HT1080 (cell line): ENCODE data around the gene YWHAH. TPM values are rescaled to one million over a fixed set of nuclear protein-coding genes. Genes with fewer than 3 reads are reported as not detected.
"Not testable (repeated sequence)": the region's sequence is repeated elsewhere in the genome, so short reads cannot be mapped to it uniquely, and the experiment has no call there.

Experiments
- DNase-seq: peaks from one replicate; pipeline ENCODE4 v3.0.0-alpha.2; 2015; ENCODE audit warnings: low read depth
- small RNA-seq: library from RNA; depleted of rRNA; stranded (forward); fragments of <200 nt; gene quantifications from one replicate; pipeline ENCODE3, GENCODE V24; 2014
- total RNA-seq: library from RNA; depleted of rRNA; stranded (reverse); fragments of >200 nt; shearing (Covaris generic); gene quantifications from 2 replicates; pipeline ENCODE4 v1.2.3, GENCODE V29; 2014; rRNA removed

The YWHAH gene
- total RNA-seq, 1 experiment from 2014 or later, result 183 TPM

DNA sequence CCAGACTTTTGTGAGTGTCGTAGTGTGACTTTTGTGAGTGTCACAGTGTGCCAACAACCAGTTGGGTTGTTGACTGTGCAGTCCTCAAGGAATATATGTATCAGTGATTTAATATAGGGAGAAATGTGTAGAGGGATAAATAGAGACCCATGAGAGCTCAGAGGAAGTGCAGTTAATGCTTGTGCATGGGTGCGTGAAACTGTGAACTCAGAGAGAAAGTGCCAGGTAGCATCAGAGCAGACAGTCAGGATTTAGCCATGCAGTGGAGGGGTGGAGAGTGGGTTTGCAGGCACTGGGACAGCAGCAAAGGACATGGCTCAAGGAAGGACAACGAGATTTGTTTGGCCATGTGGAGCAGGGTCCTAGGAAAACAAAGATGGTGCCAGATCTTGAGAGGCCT, 33.6 kb downstream of the YWHAH start:
- DNase-seq, result no peak

GRCh38 chr22:31980628-31981027, 36.3 kb downstream of the YWHAH start:
- no peak for DNase-seq

- not testable (repeated sequence) for DNase-seq
Measured at GRCh38 chr22:31981976-31982375, 37.6 kb downstream of the YWHAH start.

DNA sequence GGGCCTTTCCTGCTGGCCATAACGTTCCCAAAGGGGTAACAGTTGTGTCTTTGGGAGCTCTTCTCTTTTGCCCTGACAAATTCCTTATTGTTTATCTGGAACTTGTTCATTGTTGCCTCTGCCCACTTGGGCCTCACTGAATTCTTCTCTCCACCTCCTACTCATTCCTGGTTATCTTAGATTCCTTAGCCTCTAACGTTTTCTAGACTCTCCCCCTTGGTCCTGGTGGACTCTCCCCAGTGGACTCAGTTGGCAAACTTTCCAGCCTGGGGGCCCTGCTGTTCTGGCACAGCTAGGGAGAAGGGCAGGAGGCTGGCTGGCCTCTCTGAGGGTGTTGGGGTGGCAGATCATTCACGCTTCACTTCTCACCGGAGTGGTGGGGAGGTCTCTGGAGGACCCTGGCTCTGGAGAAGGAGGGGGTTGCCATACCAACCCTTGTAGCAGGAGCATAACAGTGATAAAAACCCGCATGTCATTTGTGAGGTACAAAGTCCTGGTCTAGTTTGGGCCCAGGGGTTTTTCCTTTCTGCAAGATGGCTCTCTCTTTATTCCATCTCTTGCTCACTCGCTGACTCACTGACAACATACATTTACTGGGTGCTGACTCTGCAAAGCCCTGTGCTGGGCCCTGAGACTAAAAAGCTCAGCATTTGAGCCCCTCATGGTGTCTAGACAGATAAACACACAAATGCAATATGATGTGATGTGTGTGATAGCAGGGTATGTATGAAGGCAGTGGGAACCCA, 39.7 kb downstream of the YWHAH start:
- DNase-seq, result no peak

- no peak for DNase-seq
Measured at GRCh38 chr22:31987218-31987617, 42.9 kb downstream of the YWHAH start.

- no peak for DNase-seq
Measured at GRCh38 chr22:31991102-31991839, 46.9 kb downstream of the YWHAH start.

GRCh38 chr22:31995046-31995445, 50.7 kb downstream of the YWHAH start:
- no peak for DNase-seq

DNA sequence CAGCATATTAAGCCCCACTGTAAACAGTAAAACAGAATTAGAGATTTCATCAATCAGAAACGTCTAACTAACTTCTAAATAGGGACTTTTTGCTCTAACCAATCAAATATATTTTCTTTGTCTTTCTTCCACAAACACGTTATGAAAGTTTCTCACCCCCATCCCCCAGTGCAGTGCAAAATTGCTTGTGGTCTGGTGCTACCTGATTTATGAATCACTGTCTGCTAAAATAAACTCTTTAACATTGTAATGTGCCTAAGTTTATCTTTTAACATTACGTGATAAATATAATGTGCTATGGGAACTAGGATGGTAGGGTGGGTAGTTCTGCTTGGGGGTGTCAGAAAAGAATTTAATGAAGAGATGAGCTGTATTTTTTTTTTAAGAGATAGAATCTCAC, 51.5 kb downstream of the YWHAH start:
- no peak for DNase-seq

DNA sequence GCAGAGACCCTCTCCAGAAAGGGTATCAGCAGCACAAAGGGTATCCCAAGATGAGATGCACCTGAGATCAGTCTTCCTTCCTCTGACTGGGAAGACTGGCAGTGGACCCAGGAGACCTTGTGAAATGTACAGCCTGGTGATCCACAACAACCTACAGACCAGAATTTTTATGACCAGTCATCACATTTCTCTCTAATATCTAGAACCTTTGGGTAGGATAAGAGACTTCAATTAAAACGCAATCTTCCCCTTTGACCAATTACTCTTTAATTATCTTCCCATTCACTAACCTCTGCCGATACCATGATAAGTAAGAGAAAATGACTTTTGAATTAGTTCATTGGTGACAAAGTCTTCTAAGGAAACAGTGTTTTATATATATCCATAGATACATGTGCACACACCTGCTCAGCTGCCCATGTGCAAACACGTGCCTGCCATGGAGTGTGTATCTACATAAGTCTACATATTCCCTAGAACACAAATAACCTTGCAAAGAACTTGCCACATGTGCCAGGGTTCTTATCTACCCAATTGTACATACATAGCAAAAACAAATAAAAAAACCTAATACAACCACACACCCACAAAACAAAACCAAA, 54.5 kb downstream of the YWHAH start:
- DNase-seq, result no peak

GRCh38 chr22:32000181-32000580, 55.8 kb downstream of the YWHAH start:
- DNase-seq, result no peak

DNA sequence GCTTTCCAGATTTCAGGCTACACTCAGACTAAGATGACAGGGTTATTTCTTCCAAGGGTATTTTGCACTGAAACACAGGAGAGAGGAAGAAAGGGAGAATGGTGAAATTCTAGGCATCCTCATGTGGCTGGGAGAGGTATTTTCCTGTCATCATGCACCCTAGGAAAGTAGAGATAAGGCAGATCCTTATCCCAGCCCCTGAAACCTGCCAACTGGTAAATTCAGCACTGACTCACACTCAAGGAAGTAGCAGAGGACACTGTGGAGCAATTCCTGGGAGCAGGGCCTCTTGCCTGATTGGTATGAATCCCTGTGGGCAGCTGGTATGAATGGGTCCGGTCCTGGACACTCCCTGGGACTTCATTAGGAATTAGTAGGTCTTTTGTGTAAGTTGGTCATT, 61.1 kb downstream of the YWHAH start:
- DNase-seq, result peak; percentile 52

Small RNAs within 50 kb of the gene (small RNA-seq; reads per million reads assigned to genes)
- not detected for gene RN7SL305P

Other genes with a start within 250 kb of the YWHAH start
- 5.8 and 13.5 TPM in 2 replicates for gene PRR14L, start 194.4 kb upstream of the YWHAH start, total RNA-seq
- 7.4 and 8.7 TPM in 2 replicates for gene DEPDC5, start 190.5 kb upstream of the YWHAH start, total RNA-seq
- gene SLC5A1, start 98.7 kb downstream of the YWHAH start, total RNA-seq, result not detected in 2 replicates
- gene C22orf42, start 214.8 kb downstream of the YWHAH start, total RNA-seq, result not detected in 2 replicates